CD8-positive, alpha-beta memory T cell (primary cell): Measurements from ENCODE around the gene SLC13A3. TPM values are rescaled to one million over a fixed set of nuclear protein-coding genes. Genes with fewer than 3 reads are reported as not detected.
A peak's percentile ranks its signal among the peaks of the same experiment; 100 is the strongest.

ENCODE experiments used
- CTCF ChIA-PET: fragments of 350-600 bp; sonication (Branson Sonifier 250); formaldehyde crosslinking; loops from one replicate; lab custom pipeline; 2021; ENCODE audit warnings: antibody characterized with exemption; lab: Charles Lee
- POLR2A ChIA-PET: fragments of 350-600 bp; sonication (Branson Sonifier 250); formaldehyde crosslinking; loops from one replicate; lab custom pipeline; 2021; ENCODE audit warnings: antibody characterized with exemption; lab: Charles Lee
- DNase-seq, 5 donors: peaks; one replicate each; pipeline versions ENCODE4 v3.0.0 to v3.0.0-alpha.2; 2020 to 2022; ENCODE audit warnings: mixed read lengths in 1 of 5
- H3K27ac ChIP-seq: one replicate; pipeline ENCODE4 v1.7.0; 2013; ENCODE audit warnings: low read depth, mild to moderate bottlenecking, low read length, moderate library complexity
- H3K27me3 ChIP-seq: 2 replicates; pipeline ENCODE4 v1.7.0; 2013; ENCODE audit warnings: low read length, mild to moderate bottlenecking; ENCODE audit not compliant: insufficient read depth, poor library complexity, severe bottlenecking
- H3K36me3 ChIP-seq: 2 replicates; pipeline ENCODE4 v1.7.0; 2013; ENCODE audit warnings: mild to moderate bottlenecking, low read length, moderate library complexity; ENCODE audit not compliant: insufficient read depth
- H3K4me1 ChIP-seq: 2 replicates; pipeline ENCODE4 v1.7.0; 2013; ENCODE audit warnings: mild to moderate bottlenecking, low read length, moderate library complexity; ENCODE audit not compliant: insufficient read depth
- H3K4me3 ChIP-seq: 2 replicates; pipeline ENCODE4 v1.7.0; 2013; ENCODE audit warnings: mild to moderate bottlenecking, low read length
- H3K9me3 ChIP-seq: 2 replicates; pipeline ENCODE4 v1.7.0; 2013; ENCODE audit warnings: mild to moderate bottlenecking, low read length
- H3K27ac Mint-ChIP-seq, 8 donors: one replicate each; pipeline ENCODE4 v1.8.0; 2020 to 2021; ENCODE audit warnings: mixed read lengths in 8 of 8, mild to moderate bottlenecking in 6 of 8, inconsistent platforms in 3 of 8, moderate library complexity in 3 of 8
- H3K27me3 Mint-ChIP-seq, 2 donors: one replicate each; pipeline ENCODE4 v1.8.0; 2020 to 2021; ENCODE audit warnings: mixed read lengths in 2 of 2, mild to moderate bottlenecking in 1 of 2, moderate library complexity in 1 of 2
- H3K36me3 Mint-ChIP-seq, 3 donors: one replicate each; pipeline ENCODE4 v1.8.0; 2020 to 2021; ENCODE audit warnings: mixed read lengths in 3 of 3, inconsistent platforms in 1 of 3, mild to moderate bottlenecking in 1 of 3
- H3K4me1 Mint-ChIP-seq, 3 donors: one replicate each; pipeline ENCODE4 v1.8.0; 2020 to 2021; ENCODE audit warnings: mixed read lengths in 3 of 3, inconsistent platforms in 1 of 3, mild to moderate bottlenecking in 1 of 3
- H3K4me3 Mint-ChIP-seq, 7 donors: one replicate each; pipeline ENCODE4 v1.8.0; 2020 to 2021; ENCODE audit warnings: mixed read lengths in 7 of 7, mild to moderate bottlenecking in 6 of 7, moderate library complexity in 4 of 7, inconsistent platforms in 2 of 7
- H3K9me3 Mint-ChIP-seq, 5 donors: one replicate each; pipeline ENCODE4 v1.8.0; 2020 to 2022; ENCODE audit warnings: mixed read lengths in 5 of 5, mild to moderate bottlenecking in 3 of 5, moderate library complexity in 2 of 5, inconsistent platforms in 1 of 5
- polyA plus RNA-seq: library from polyadenylated mRNA; unstranded; fragments of 300-500 nt; fragmentation: Illumina TruSeq; gene quantifications from one replicate; pipeline ENCODE4 v1.2.3, GENCODE V29; 2021
- total RNA-seq, 2 experiments: library from RNA; stranded (reverse); gene quantifications; one replicate each; pipeline ENCODE4 v1.2.3, GENCODE V29; 2021

Gene SLC13A3
- total and polyA plus RNA-seq, 3 experiments from 2014 or later, result 0.11 TPM; not detected in 2

DNA sequence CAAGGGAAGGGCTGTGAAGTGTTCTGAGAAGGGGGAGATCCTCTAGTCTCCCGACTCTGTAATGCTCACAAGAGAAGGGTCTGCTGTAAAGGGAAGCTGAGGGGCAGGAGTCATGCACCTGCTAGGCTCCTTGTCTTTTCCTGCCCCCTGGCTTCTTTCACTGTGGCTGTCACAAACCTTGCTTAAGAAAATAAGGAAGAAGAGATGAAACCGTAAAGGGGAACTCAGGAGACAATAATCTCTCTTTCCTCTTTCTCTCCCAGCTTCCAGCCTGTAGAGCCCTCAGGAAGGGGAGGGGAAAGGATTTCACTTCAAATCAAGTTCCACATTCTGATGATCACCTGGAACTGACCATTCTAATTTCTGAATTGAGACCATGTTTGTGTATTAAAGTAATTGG is 26.3 kb downstream of the SLC13A3 start:
- H3K4me3 Mint-ChIP-seq, result no peak overlapping the region
- no peak overlapping the region for H3K27ac ChIP-seq
- no peaks in the 10 kb centered on the region for H3K4me1 ChIP-seq
- DNase-seq, result no peak
- H3K36me3 ChIP-seq, result no peaks in the 10 kb centered on the region
- H3K4me1 Mint-ChIP-seq, result no peaks in the 10 kb centered on the region
- peaks cover 14 to 34% (median 32%) of the 10 kb centered on the region in 5 donors for H3K9me3 Mint-ChIP-seq
- peaks cover 13 to 60% of the 10 kb centered on the region in 2 donors for H3K27me3 Mint-ChIP-seq
- H3K4me3 ChIP-seq, result no peak overlapping the region
- H3K27ac Mint-ChIP-seq, result no peak overlapping the region
- no peaks in the 10 kb centered on the region for H3K27me3 ChIP-seq
- no peaks in the 10 kb centered on the region for H3K9me3 ChIP-seq
- peaks cover 0 to 8% (median 4%) of the 10 kb centered on the region in 3 donors for H3K36me3 Mint-ChIP-seq
- POLR2A ChIA-PET, result no interaction called here
- CTCF ChIA-PET, result no interaction called here

- Mint-ChIP-seq H3K4me1 (no peaks in the 10 kb centered on the region), H3K27me3 (peaks cover 16 to 48% of the 10 kb centered on the region in 2 donors), H3K9me3 (peaks cover 8 to 28% (median 25%) of the 10 kb centered on the region in 5 donors), H3K4me3 (no peak overlapping the region), H3K27ac (no peak overlapping the region), H3K36me3 (peaks cover 0 to 4% (median 2%) of the 10 kb centered on the region in 3 donors)
- H3K27ac ChIP-seq, result no peak overlapping the region
- H3K27me3 ChIP-seq, result no peaks in the 10 kb centered on the region
- H3K36me3 ChIP-seq, result no peaks in the 10 kb centered on the region
- no peaks in the 10 kb centered on the region for H3K9me3 ChIP-seq
- DNase-seq, result no peak
- no peak overlapping the region for H3K4me3 ChIP-seq
- ChIA-PET CTCF (no interaction called here), POLR2A (no interaction called here)
- H3K4me1 ChIP-seq, result no peaks in the 10 kb centered on the region
Measured at GRCh38 chr20:46622165-46622564, 29.1 kb downstream of the SLC13A3 start.

GRCh38 chr20:46621492-46621891 is 29.8 kb downstream of the SLC13A3 start:
- no peaks in the 10 kb centered on the region for H3K9me3 ChIP-seq
- H3K27ac ChIP-seq, result no peak overlapping the region
- DNase-seq, result no peak
- Mint-ChIP-seq H3K27me3 (peaks cover 12 to 41% of the 10 kb centered on the region in 2 donors), H3K4me1 (no peaks in the 10 kb centered on the region), H3K9me3 (peaks cover 8 to 25% (median 23%) of the 10 kb centered on the region in 5 donors), H3K36me3 (peaks cover 0 to 4% (median 0%) of the 10 kb centered on the region in 3 donors), H3K27ac (no peak overlapping the region), H3K4me3 (no peak overlapping the region)
- no peaks in the 10 kb centered on the region for H3K36me3 ChIP-seq
- CTCF ChIA-PET, result no interaction called here
- no peak overlapping the region for H3K4me3 ChIP-seq
- H3K4me1 ChIP-seq, result no peaks in the 10 kb centered on the region
- POLR2A ChIA-PET, result no interaction called here
- no peaks in the 10 kb centered on the region for H3K27me3 ChIP-seq

DNA sequence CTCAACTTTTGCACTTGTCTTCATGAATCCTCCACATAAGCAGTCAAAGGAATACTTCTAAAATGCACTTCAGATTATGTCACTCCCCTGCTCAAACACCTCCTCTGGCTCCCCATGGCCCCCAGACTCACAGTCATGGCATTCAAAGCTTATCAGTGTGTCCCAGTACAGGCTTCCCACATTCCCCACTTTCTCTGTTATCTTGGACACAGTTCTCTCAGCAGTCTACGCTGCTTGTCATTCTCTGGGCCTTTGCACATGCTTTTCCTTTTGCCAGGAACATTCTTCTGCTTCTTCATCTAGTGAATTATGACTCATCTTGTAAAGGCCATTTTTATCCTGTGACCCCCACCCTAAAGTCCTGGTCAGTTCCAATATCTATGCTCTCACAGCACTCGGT is 31.8 kb downstream of the SLC13A3 start:
- H3K27ac ChIP-seq, result no peak overlapping the region
- no peaks in the 10 kb centered on the region for H3K4me1 ChIP-seq
- no peak overlapping the region for H3K4me3 Mint-ChIP-seq
- peaks cover 7 to 17% (median 11%) of the 10 kb centered on the region in 5 donors for H3K9me3 Mint-ChIP-seq
- H3K4me3 ChIP-seq, result no peak overlapping the region
- peaks cover 0 to 4% (median 0%) of the 10 kb centered on the region in 3 donors for H3K36me3 Mint-ChIP-seq
- no peaks in the 10 kb centered on the region for H3K4me1 Mint-ChIP-seq
- DNase-seq, result no peak
- ChIA-PET CTCF (no interaction called here), POLR2A (no interaction called here)
- H3K36me3 ChIP-seq, result no peaks in the 10 kb centered on the region
- H3K27ac Mint-ChIP-seq, result no peak overlapping the region
- peaks cover 9 to 31% of the 10 kb centered on the region in 2 donors for H3K27me3 Mint-ChIP-seq
- H3K9me3 ChIP-seq, result no peaks in the 10 kb centered on the region
- no peaks in the 10 kb centered on the region for H3K27me3 ChIP-seq

- CTCF ChIA-PET, result no interaction called here
- H3K4me1 ChIP-seq, result no peaks in the 10 kb centered on the region
Measured at GRCh38 chr20:46618316-46619100, 32.8 kb downstream of the SLC13A3 start.

DNA sequence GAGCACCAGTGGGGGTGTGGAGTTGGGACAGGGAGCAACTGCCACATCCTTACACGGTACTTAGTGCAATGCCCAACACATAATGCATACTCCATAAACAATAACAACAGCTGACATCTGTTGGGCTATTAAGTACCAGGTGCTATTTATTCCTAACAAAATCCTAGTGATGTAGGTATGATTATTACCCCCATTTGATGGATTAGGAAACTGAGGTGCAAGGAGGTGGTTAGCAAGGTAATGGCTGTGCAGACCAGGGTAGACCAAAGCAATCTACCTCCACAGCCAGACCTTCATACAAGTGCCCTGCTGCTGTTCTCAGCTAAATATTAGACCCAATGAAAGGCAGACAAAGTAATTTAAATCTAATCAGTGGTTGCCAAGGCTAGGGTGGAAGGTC is 36.8 kb downstream of the SLC13A3 start:
- DNase-seq, result no peak
- Mint-ChIP-seq H3K27ac (no peak overlapping the region), H3K9me3 (peaks cover 0 to under 1% (median 0%) of the 10 kb centered on the region in 5 donors), H3K4me1 (no peaks in the 10 kb centered on the region), H3K36me3 (peaks cover 0 to 10% (median 0%) of the 10 kb centered on the region in 3 donors), H3K4me3 (no peak overlapping the region), H3K27me3 (peaks cover 13 to 18% of the 10 kb centered on the region in 2 donors)
- Histone ChIP-seq H3K4me1 (no peaks in the 10 kb centered on the region), H3K9me3 (no peaks in the 10 kb centered on the region), H3K4me3 (no peak overlapping the region), H3K27ac (no peak overlapping the region), H3K36me3 (no peaks in the 10 kb centered on the region), H3K27me3 (no peaks in the 10 kb centered on the region)
- POLR2A ChIA-PET, result no interaction called here
- CTCF ChIA-PET, result no interaction called here

More at GRCh38 chr20:46618316-46619100, 32.8 kb downstream of the SLC13A3 start:
- peak overlapping the region in 1 of 8 donors; percentile 6 for H3K27ac Mint-ChIP-seq
- Histone ChIP-seq H3K4me3 (no peak overlapping the region), H3K27me3 (no peaks in the 10 kb centered on the region), H3K36me3 (no peaks in the 10 kb centered on the region), H3K27ac (no peak overlapping the region), H3K9me3 (no peaks in the 10 kb centered on the region)
- H3K36me3 Mint-ChIP-seq, result no peaks in the 10 kb centered on the region
- peaks cover 9 to 23% of the 10 kb centered on the region in 2 donors for H3K27me3 Mint-ChIP-seq
- H3K4me3 Mint-ChIP-seq, result no peak overlapping the region
- peaks cover 0 to 8% (median 4%) of the 10 kb centered on the region in 5 donors for H3K9me3 Mint-ChIP-seq
- no peak for DNase-seq
- H3K4me1 Mint-ChIP-seq, result no peaks in the 10 kb centered on the region
- POLR2A ChIA-PET, result no interaction called here

DNA sequence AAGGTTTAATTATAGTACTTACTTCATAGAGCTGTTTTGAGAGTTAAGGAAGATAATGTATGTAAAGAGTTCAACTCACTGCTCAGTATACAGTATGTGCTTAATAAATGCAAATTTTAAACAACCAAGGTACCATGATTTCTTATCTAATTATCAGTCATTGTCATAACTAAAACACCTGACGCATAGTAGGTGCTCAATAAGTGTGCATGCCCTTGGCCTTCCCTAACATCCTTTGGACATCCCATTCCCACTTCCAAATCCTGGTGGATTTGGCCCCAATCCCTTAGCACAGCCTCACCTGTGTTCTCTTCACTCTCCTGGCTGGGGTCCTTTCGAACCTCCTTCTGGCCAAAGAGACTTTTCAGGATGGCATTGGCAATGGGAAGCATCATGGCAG is 41.1 kb downstream of the SLC13A3 start:
- no peaks in the 10 kb centered on the region for H3K9me3 ChIP-seq
- no peaks in the 10 kb centered on the region for H3K27me3 ChIP-seq
- H3K27ac Mint-ChIP-seq, result no peak overlapping the region
- H3K36me3 ChIP-seq, result no peaks in the 10 kb centered on the region
- ChIA-PET CTCF (no interaction called here), POLR2A (no interaction called here)
- H3K27ac ChIP-seq, result no peak overlapping the region
- H3K4me1 ChIP-seq, result no peaks in the 10 kb centered on the region
- no peak overlapping the region for H3K4me3 Mint-ChIP-seq
- DNase-seq, result no peak
- H3K4me1 Mint-ChIP-seq, result no peaks in the 10 kb centered on the region
- peaks cover 0 to 10% (median 0%) of the 10 kb centered on the region in 3 donors for H3K36me3 Mint-ChIP-seq
- peaks cover 9 to 11% of the 10 kb centered on the region in 2 donors for H3K27me3 Mint-ChIP-seq
- H3K9me3 Mint-ChIP-seq, result no peaks in the 10 kb centered on the region
- H3K4me3 ChIP-seq, result no peak overlapping the region

DNA sequence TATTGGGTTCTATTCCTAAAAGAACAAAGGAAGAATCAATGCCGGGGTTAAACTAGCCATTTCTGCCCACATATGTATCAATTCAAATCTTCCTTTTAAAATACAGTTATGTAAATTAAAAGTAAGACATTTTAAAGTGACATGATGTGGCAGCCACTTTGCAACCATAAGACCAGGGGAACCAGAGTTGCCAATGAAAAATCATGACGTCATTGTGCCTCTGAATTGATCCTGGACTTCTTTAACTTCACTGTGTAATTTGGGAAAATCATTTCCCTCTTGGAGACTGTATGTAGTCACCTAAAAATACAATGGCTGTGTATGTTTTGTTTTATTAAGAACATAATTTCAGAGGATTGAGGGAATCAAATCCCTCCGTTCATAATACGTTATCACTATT is 42.2 kb downstream of the SLC13A3 start:
- ChIA-PET POLR2A (no interaction called here), CTCF (no interaction called here)
- H3K27me3 Mint-ChIP-seq, result peaks cover 5 to 11% of the 10 kb centered on the region in 2 donors
- Histone ChIP-seq H3K9me3 (no peaks in the 10 kb centered on the region), H3K27me3 (no peaks in the 10 kb centered on the region), H3K4me3 (no peak overlapping the region), H3K4me1 (no peaks in the 10 kb centered on the region), H3K27ac (no peak overlapping the region), H3K36me3 (no peaks in the 10 kb centered on the region)
- DNase-seq, result no peak
- no peaks in the 10 kb centered on the region for H3K9me3 Mint-ChIP-seq
- H3K4me3 Mint-ChIP-seq, result no peak overlapping the region
- H3K27ac Mint-ChIP-seq, result no peak overlapping the region
- no peaks in the 10 kb centered on the region for H3K4me1 Mint-ChIP-seq
- peaks cover 0 to 10% (median 0%) of the 10 kb centered on the region in 3 donors for H3K36me3 Mint-ChIP-seq
